Prostate gland (tissue), 2 donors: Measurements from ENCODE around the gene ANKRD13A.
"Not testable (repeated sequence)": the region's sequence is repeated elsewhere in the genome, so short reads cannot be mapped to it uniquely, and the experiment has no call there.

Experiments
- POLR2A ChIP-seq: fragments of 450-650 bp; IDR thresholded peaks from one replicate; pipeline ENCODE4 v1.6.1; 2016; ENCODE audit warnings: antibody characterized with exemption, mild to moderate bottlenecking
- TF ChIP-seq, protein P1 (sequence below), 4 experiments: fragments of 200-600 bp in 2 of 4; fragments of 450-650 bp in 2 of 4; sonication (generic) in 2 of 4; IDR thresholded peaks; 1 replicate in 3 of 4; 2 replicates in 1 of 4; pipeline ENCODE4 v1.5.1; 2016 to 2019; ENCODE audit warnings: antibody characterized with exemption in 4 of 4, mild to moderate bottlenecking in 2 of 4, moderate library complexity in 2 of 4

DNA sequence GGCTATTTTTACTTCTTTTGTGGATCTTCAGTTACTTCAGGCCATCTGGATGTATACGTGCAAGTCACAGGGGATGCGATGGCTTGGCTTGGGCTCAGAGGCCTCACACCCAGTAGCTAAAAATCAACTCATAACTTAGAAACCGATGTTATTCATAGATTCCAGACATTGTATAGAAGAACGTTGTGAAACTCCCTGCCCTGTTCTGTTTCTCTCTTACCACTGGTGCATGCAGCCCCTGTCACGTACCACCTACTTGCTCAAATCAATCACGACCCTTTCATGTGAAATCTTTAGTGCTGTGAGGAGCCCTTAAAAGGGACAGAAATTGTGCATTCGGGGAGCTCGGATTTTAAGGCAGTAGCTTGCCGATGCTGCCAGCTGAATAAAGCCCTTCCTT lies 50.4 kb downstream of the ANKRD13A start:
- TF ChIP-seq, protein P1, sequence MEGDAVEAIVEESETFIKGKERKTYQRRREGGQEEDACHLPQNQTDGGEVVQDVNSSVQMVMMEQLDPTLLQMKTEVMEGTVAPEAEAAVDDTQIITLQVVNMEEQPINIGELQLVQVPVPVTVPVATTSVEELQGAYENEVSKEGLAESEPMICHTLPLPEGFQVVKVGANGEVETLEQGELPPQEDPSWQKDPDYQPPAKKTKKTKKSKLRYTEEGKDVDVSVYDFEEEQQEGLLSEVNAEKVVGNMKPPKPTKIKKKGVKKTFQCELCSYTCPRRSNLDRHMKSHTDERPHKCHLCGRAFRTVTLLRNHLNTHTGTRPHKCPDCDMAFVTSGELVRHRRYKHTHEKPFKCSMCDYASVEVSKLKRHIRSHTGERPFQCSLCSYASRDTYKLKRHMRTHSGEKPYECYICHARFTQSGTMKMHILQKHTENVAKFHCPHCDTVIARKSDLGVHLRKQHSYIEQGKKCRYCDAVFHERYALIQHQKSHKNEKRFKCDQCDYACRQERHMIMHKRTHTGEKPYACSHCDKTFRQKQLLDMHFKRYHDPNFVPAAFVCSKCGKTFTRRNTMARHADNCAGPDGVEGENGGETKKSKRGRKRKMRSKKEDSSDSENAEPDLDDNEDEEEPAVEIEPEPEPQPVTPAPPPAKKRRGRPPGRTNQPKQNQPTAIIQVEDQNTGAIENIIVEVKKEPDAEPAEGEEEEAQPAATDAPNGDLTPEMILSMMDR (IDR thresholded peaks at IDR 0.05), result not testable (repeated sequence)
- not testable (repeated sequence) for TF ChIP-seq POLR2A
